Gastroesophageal sphincter (tissue), 3 donors: Measurements from ENCODE around the gene MISP.

Experiments
- CTCF ChIP-seq, 4 experiments: fragments of 200-600 bp in 2 of 4; fragments of 450-650 bp in 2 of 4; sonication (generic) in 1 of 4; IDR thresholded peaks; one replicate each; pipeline ENCODE4 v1.5.1; 2017 to 2019; ENCODE audit warnings: antibody characterized with exemption in 4 of 4, mild to moderate bottlenecking in 2 of 4, moderate library complexity in 2 of 4
- EP300 ChIP-seq: sonication (generic); formaldehyde crosslinking; IDR thresholded peaks from one replicate; pipeline ENCODE4 v1.6.1; 2017; ENCODE audit warnings: antibody characterized with exemption, mild to moderate bottlenecking
- POLR2A ChIP-seq, 2 donors: fragments of 450-650 bp; IDR thresholded peaks; one replicate each; pipeline ENCODE4 v1.6.1; 2017; ENCODE audit warnings: antibody characterized with exemption in 2 of 2, mild to moderate bottlenecking in 2 of 2, moderate library complexity in 1 of 2

GRCh38 chr19:732148-733069 lies 18.5 kb upstream of the MISP start:
- TF ChIP-seq POLR2A (IDR thresholded peaks at IDR 0.05) (no peak), CTCF (IDR thresholded peaks at IDR 0.05) (no peak), EP300 (no peak)
